Parathyroid adenoma (tissue), 2 donors: ENCODE measurements around the gene RIC3.

Experiments
- H2AFZ ChIP-seq: fragments of 300-600 bp; sonication (generic); one replicate; pipeline ENCODE4 v1.7.0; 2017; ENCODE audit warnings: antibody characterized with exemption, mild to moderate bottlenecking
- H3K27ac ChIP-seq: fragments of 300-600 bp; sonication (generic); one replicate; pipeline ENCODE4 v1.7.0; 2017
- H3K27me3 ChIP-seq: fragments of 300-600 bp; sonication (generic); one replicate; pipeline ENCODE4 v1.7.0; 2017; ENCODE audit warnings: low read length; ENCODE audit not compliant: control insufficient read depth, insufficient read depth
- H3K36me3 ChIP-seq: fragments of 300-600 bp; sonication (generic); one replicate; pipeline ENCODE4 v1.7.0; 2017; ENCODE audit warnings: low read length; ENCODE audit not compliant: control insufficient read depth, insufficient read depth
- H3K4me1 ChIP-seq: fragments of 300-600 bp; sonication (generic); one replicate; pipeline ENCODE4 v1.7.0; 2017; ENCODE audit warnings: control low read depth
- H3K4me2 ChIP-seq: fragments of 300-600 bp; sonication (generic); one replicate; pipeline ENCODE4 v1.7.0; 2017; ENCODE audit warnings: low read length
- H3K4me3 ChIP-seq: fragments of 300-600 bp; sonication (generic); one replicate; pipeline ENCODE4 v1.7.0; 2017; ENCODE audit warnings: low read depth, low read length
- H3K79me2 ChIP-seq: fragments of 300-600 bp; sonication (generic); one replicate; pipeline ENCODE4 v1.7.0; 2017; ENCODE audit warnings: control low read depth
- H3K9ac ChIP-seq: fragments of 300-600 bp; sonication (generic); one replicate; pipeline ENCODE4 v1.7.0; 2017; ENCODE audit warnings: mild to moderate bottlenecking
- H3K9me3 ChIP-seq: fragments of 300-600 bp; sonication (generic); one replicate; pipeline ENCODE4 v1.7.0; 2017; ENCODE audit warnings: low read length; ENCODE audit not compliant: control insufficient read depth
- TF ChIP-seq, protein P1 (sequence below): fragments of 300-600 bp; sonication (generic); IDR thresholded peaks from one replicate; pipeline ENCODE4 v1.7.0; 2017; ENCODE audit warnings: antibody characterized with exemption, mild to moderate bottlenecking
- donor health status: primary hyperparathyroidism.

RIC3 gene

DNA sequence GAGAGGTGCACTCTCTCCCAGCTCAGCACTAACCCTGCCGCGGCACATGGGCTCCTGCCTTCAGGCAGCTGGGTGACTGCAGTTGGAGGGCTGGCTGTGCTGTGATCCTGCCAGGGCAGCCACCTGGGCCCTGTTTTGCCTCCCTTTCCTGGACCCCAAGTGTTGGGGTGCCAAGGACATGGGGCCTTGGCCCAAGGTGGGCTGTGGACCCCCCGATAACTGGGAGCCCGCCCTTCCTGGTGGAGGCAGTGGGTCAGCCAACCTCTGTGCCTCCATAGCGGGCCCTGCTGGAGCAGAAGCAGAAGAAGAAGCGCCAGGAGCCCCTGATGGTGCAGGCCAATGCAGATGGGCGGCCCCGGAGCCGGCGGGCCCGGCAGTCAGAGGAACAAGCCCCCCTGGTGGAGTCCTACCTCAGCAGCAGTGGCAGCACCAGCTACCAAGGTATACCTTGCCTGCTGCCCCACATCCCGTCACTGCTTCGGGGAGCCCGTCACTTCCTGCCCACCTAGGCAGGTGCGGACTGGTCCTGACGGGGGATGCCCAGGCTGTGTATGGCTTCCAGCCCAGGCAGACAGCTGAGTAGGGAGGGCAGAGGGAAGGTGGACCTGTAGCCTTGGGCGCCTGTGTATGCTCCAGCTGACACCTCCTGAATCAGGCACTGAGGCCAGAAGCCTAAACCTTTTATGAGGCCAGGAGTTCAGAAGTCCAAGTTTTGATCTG is 78.9 kb downstream of the RIC3 start:
- Histone ChIP-seq H3K9me3 (no peaks in the 10 kb centered on the region), H3K4me1 (peaks cover 14% of the 10 kb centered on the region), H2AFZ (no peak overlapping the region), H3K9ac (no peak overlapping the region), H3K79me2 (peaks cover 2% of the 10 kb centered on the region), H3K4me2 (no peak overlapping the region), H3K4me3 (no peak overlapping the region), H3K36me3 (no peaks in the 10 kb centered on the region), H3K27ac (no peak overlapping the region), H3K27me3 (no peaks in the 10 kb centered on the region)
- TF ChIP-seq, protein P1, sequence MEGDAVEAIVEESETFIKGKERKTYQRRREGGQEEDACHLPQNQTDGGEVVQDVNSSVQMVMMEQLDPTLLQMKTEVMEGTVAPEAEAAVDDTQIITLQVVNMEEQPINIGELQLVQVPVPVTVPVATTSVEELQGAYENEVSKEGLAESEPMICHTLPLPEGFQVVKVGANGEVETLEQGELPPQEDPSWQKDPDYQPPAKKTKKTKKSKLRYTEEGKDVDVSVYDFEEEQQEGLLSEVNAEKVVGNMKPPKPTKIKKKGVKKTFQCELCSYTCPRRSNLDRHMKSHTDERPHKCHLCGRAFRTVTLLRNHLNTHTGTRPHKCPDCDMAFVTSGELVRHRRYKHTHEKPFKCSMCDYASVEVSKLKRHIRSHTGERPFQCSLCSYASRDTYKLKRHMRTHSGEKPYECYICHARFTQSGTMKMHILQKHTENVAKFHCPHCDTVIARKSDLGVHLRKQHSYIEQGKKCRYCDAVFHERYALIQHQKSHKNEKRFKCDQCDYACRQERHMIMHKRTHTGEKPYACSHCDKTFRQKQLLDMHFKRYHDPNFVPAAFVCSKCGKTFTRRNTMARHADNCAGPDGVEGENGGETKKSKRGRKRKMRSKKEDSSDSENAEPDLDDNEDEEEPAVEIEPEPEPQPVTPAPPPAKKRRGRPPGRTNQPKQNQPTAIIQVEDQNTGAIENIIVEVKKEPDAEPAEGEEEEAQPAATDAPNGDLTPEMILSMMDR: no peak

DNA sequence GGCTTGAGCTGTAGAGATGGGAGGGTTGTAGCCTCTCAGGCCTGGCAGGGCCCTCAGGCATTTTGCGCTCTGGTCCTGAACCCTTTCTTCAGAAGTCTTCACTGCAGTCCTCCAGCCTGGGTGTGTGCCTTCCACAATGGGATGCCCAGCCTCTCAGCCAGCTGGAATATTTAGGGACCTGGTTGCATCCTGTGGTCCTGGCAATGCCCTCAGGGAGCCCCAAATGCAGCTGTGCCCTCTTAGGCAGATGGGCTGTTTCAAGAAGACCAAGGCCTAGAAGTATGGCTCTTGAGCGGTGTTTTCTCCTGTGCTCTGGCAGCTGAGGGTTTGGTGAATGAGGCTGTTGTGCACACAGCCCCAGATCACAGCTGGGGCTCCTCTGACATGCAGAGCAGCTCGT is 81.1 kb downstream of the RIC3 start:
- TF ChIP-seq, protein P1: no peak
- Histone ChIP-seq H2AFZ (no peak overlapping the region), H3K27me3 (no peaks in the 10 kb centered on the region), H3K4me1 (peaks cover 4% of the 10 kb centered on the region), H3K4me2 (no peak overlapping the region), H3K9me3 (no peaks in the 10 kb centered on the region), H3K79me2 (peaks cover 5% of the 10 kb centered on the region), H3K36me3 (no peaks in the 10 kb centered on the region), H3K9ac (no peak overlapping the region), H3K27ac (no peak overlapping the region), H3K4me3 (no peak overlapping the region)

DNA sequence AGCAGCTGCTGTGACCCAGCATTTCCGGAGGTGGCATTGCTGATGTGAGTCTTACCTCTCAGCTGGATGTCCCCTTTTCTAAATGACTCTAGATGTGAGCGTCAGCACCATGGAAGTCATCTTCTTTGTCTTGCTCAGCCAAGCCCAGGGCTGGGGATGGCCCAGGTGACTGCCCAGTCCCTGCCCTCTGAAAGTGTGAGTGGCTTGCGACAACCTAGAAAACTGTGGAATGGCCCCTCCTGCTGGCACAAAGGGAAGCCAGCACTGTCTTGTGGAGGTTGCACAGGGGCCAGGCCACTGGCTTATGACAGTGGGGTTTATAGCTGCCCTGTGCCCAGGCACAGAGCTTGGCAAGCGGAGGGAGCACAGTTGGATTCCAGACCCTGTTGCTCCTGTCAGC is 81.6 kb downstream of the RIC3 start:
- Histone ChIP-seq H3K4me1 (peaks cover 1% of the 10 kb centered on the region), H3K9me3 (no peaks in the 10 kb centered on the region), H3K4me2 (no peak overlapping the region), H3K27me3 (no peaks in the 10 kb centered on the region), H3K9ac (no peak overlapping the region), H3K4me3 (no peak overlapping the region), H3K79me2 (peaks cover 7% of the 10 kb centered on the region), H2AFZ (no peak overlapping the region), H3K36me3 (no peaks in the 10 kb centered on the region), H3K27ac (no peak overlapping the region)
- TF ChIP-seq, protein P1: peak; percentile 10

DNA sequence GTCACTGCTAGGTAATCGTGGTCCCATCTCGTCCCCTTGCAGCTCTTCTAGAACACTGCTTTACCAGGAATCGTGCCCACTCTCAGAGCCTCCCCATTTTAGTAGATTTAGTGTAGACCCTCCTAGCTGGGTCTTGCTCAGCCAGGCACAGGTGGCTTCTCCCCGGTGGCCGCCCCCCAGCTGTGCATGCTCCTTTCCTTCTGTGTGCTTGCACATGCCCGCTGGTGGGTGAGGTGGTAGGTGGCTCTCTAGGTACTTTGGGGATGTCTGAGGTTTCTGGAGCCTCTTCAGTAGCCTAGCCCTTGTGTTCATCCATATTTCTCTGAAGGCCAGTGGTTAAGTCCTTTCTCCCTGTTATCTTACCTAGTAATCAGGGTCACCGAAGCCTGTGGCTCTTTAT is 82.3 kb downstream of the RIC3 start:
- H3K9ac ChIP-seq: no peak overlapping the region
- H3K36me3 ChIP-seq: no peaks in the 10 kb centered on the region
- H3K4me3 ChIP-seq: no peak overlapping the region
- no peak overlapping the region for H3K4me2 ChIP-seq
- peaks cover 3% of the 10 kb centered on the region for H3K4me1 ChIP-seq
- H3K27me3 ChIP-seq: no peaks in the 10 kb centered on the region
- H3K27ac ChIP-seq: no peak overlapping the region
- TF ChIP-seq, protein P1: no peak
- no peaks in the 10 kb centered on the region for H3K9me3 ChIP-seq
- peaks cover 10% of the 10 kb centered on the region for H3K79me2 ChIP-seq
- no peak overlapping the region for H2AFZ ChIP-seq

DNA sequence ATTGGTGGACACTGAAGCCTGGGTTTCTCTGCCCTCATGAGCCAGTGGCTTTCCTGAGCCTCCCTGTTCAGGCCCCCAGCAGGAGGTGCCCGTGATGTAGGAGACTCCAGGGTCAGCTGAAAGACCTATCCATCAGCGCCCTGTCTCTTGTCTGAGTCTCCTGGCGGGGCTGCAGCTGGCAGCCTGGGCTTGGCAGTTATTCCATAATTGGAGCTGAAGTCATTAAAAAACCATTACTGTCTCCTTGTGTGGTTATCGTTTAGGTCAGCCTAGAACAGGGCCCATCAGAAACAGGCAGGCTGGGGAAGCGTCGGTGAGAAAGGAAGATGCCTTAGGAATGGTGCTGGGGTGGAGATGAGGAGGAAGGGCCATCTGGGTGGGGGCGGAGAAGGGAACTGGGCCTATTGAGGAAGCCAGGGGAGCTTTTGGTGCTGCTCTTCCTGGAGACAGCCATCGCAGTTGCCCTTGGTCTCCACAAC is 82.8 kb downstream of the RIC3 start:
- TF ChIP-seq, protein P1: no peak
- peaks cover 10% of the 10 kb centered on the region for H3K79me2 ChIP-seq
- no peak overlapping the region for H3K27ac ChIP-seq
- H3K4me3 ChIP-seq: no peak overlapping the region
- H3K4me1 ChIP-seq: peaks cover 3% of the 10 kb centered on the region
- H3K36me3 ChIP-seq: no peaks in the 10 kb centered on the region
- H2AFZ ChIP-seq: no peak overlapping the region
- H3K27me3 ChIP-seq: no peaks in the 10 kb centered on the region
- no peaks in the 10 kb centered on the region for H3K9me3 ChIP-seq
- H3K9ac ChIP-seq: no peak overlapping the region
- H3K4me2 ChIP-seq: no peak overlapping the region
